GM19193 (cell line): Measurements from ENCODE around the gene LMO7.

ENCODE experiments used
- POLR2A ChIP-seq: IDR thresholded peaks from 4 replicates; pipeline ENCODE4 v1.6.1; 2011; ENCODE audit not compliant: insufficient read depth, insufficient read length; ENCODE audit errors: extremely low read depth

LMO7 gene

DNA sequence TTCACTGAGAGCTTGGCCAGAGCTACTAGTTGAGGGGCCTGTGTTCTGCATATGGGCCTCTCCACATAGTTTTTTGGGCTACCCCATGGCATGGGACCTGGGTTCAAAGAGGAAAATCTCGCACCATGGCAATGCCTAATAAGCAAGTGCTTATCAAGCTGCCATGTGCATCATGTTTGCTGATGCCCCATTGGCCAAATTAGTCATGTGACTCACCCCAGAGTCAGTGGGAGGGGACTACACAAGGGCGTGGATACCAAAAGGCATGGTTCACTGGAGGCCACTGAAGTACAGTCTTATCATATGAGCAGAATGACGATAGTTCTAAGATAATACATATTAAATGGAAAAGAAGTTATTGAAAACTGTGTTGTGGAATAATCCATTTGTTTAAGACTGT, 214.8 kb downstream of the LMO7 start:
- no peak for TF ChIP-seq POLR2A

GRCh38 chr13:75855216-75855615, 219.1 kb downstream of the LMO7 start:
- TF ChIP-seq POLR2A, result no peak

DNA sequence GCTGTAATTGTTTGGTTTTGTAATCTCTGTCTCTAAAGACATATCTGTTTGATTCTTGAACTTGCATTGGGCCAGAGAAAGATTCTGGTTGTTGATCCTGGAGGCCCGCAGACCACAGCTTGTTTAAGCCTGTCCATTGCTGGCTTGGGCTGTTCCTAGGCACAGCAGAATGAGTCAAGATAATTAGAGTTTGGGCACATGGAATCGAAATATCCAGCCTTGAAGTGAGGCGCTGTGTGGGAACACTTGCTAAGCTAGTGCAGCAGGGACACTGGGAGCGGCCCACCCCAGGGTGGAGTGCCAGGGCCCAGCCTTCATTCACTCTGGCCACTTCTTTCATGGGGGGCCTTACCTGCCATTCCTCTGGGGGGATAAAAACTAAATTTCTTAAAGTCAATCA, 219.7 kb downstream of the LMO7 start:
- TF ChIP-seq POLR2A, result no peak

DNA sequence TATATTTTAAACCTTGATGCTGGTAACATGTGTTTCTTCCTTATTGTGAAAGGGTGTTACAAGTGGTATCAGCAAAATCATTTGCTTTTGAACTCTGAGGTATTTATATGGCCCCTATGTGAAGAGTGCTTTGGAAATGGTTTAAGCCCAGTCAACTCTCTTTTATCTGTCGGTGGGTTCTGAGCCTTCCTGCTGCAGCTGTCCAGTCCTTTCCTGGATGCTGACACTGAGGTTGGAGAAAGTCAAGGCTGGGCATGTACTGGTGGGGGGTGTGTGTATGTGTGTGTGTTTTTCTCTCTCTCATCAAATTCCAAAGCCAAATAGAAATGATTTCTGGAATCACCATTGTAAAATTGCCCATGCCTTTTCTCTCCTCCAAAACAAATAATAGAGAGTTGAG, 221.2 kb downstream of the LMO7 start:
- no peak for TF ChIP-seq POLR2A

GRCh38 chr13:75860935-75861334, 224.8 kb downstream of the LMO7 start:
- no peak for TF ChIP-seq POLR2A

- TF ChIP-seq POLR2A, result no peak
Observed at GRCh38 chr13:75861786-75862185, 225.7 kb downstream of the LMO7 start.

GRCh38 chr13:75864718-75865117, 228.6 kb downstream of the LMO7 start:
- no peak for TF ChIP-seq POLR2A

DNA sequence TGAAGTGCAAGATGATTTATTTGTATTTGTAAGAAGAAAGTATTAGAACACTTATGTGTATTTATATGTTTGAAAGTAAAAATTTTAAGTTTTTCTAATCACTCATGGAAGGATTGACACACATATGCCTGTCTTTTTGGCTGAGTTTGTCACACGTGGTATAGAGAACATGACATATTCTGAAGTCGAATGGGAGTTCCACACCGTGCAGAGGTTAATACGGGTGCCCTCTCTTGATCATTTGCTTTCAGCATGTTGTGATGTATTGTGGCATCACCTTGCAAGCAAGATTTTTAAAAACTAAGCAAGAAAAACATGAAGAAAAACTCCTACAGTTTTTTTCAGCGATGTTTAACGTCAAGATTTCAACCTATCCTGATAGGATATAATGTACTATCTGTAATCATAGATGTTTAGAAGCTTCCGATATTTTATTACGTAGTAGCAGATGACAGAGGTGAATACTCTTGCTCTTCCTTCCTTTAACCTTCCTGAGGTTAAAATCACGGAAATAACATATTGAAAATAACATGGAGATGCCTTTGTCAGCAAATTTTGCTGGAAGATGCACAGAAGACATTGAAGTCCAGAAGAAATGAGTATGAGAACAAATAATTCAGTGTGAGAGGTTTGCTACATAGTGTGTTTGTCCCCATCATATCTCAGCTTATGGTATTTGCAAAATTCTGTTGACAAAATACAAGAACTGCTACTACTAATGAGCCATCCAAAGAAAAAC, 231.4 kb downstream of the LMO7 start:
- TF ChIP-seq POLR2A, result no peak

DNA sequence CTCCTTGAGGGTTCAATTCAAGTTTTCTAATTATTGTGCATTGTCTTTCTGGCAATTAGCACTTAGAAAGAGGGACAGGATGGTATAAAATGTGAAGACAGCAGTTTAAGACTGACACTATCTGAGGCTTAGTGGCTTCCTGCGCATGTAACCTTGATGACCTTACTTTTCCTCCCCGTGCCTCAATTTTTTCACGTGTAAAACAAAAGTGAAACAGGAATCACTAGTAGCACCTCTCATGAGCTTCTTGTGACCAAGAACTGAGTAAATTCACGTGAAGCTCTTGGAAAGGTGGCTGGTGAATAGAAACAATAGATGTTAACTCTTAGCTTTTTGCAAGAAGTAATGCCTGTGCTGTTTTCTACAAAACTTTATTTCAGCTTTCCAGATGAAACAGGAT, 233.9 kb downstream of the LMO7 start:
- TF ChIP-seq POLR2A, result no peak

DNA sequence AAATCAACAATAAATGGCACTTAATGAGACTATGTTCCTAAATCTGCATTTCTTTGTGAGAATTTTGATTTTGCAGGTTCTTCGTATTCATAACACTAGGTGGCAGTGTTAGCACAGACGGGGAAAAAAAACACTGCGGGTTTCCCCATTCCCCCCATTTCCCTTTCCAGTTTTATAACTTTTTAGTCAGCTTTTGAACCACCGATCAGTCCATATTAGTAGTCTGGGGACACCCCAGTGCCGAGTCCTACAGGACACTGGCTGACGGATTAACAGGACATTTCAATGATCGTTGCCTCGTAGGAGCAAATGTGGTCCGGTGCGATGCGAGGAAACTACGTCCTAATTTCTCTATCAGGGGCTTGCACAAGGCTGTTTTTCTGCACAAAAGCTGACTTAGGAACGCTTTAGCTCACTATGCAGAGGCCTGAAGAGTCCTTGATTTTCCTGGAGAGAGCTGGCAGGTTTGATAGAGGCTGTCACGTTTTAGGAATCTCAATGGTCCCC, 234.3 kb downstream of the LMO7 start:
- no peak for TF ChIP-seq POLR2A

DNA sequence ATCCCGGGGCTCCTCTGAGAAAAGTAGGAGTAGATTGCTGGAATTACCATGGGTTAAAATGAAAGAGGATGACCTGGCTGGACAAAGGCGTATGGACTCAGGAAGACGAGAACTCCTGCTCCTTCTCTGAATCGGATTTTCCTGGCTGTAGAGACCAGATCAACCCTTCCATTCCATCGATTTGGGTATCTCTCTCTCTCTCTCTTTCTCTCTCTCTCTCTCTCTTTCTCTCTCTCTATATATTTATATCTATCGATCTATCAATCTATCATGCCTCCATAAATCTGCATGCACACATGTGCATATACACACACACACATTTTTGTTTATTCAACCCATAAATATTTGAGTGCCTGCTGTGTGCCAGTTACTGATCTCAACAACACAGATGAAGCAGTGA, 234.9 kb downstream of the LMO7 start:
- TF ChIP-seq POLR2A, result no peak

GRCh38 chr13:75872980-75873379, 236.8 kb downstream of the LMO7 start:
- TF ChIP-seq POLR2A, result no peak

- no peak for TF ChIP-seq POLR2A
Observed at GRCh38 chr13:75873494-75873893, 237.4 kb downstream of the LMO7 start.

DNA sequence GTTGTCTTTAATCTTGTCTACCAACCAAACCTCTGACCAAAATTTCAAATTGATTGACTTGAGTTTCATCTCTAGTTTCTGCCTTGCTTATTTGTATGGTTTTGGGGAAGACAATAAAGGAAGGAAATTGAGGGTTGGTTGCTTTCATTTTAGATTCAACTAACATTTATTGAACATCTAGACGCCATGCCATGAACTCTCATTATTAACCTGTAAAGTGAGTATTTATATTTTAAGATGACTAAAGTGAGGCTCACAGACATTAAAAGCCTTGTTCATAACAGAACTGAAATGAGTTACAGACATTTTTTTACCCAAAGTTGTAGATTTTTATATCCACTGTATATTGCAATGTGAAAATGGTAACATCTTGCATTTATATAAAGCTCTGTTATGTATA, 239.3 kb downstream of the LMO7 start:
- TF ChIP-seq POLR2A, result no peak

DNA sequence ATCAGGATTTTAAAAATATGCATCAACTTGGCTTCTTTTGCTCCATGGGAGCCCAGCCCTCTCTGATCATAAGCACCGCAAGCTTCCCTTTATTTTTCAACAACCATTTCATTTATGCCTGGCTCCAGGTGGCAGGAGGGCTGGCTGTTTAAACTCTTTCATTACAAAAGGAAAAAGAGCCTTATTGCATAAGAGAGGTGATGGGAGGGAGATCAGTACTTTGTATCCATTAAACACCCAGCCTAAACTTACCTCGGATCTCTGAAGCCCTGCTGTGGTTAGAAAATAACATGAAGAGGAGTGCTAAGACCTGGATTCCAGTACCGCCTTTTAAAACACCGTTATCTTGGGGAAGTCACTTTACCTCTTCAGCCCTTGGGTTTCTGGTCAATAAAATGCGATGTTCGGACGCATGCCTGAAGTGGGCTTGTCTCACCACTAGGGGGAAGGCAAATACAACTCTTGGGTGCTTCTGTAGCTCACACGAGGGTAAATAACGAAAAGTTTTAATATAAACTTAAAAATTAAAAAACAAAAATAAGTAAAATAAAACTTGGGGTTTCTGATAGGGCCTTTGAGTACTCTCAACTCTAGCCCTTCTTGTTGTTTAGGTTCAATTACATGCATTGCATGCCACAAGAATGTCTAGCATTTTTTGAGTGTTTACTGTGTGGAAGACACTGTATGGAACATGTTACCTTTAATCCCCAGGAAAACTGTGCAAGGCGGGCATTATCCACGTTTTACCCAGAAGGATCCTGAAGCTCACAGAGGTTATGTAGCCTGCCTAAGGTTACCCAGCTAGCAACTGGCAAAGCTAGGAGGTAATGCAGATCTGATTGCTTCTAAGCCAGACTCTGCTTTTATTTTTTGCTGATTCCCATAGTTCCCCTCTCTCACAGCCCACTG, 240.3 kb downstream of the LMO7 start:
- TF ChIP-seq POLR2A, result no peak

DNA sequence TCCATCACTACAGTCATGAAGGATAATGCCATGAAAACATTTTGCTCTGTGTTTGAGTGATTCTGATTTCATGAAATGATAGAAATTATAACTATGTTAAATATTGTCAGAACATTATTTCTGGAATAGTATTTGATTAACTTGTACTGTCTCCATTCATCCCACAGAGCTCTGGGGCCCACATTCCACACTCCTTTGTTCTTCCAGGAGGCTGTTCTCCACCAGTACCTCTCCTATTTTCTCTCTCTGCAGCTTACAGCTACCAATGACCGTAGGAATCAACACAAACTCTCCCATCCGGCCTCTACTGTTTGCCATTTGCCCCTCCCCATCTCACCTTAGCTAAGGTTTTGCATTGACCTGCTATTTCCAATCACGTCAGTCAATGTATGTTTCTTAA, 240.9 kb downstream of the LMO7 start:
- no peak for TF ChIP-seq POLR2A
